ENCODE data around the gene UBE2E2.

The UBE2E2 gene

GRCh38 chr3:23359116-23359515 lies 156.0 kb downstream of the UBE2E2 start:
- Histone ChIP-seq H3K27me3 (ENCODE audit: control insufficient read depth, low read length) (no peaks in the 10 kb centered on the region), H3K4me1 (ENCODE audit: control insufficient read depth, low read length) (no peaks in the 10 kb centered on the region), H3K9me3 (ENCODE audit: control insufficient read depth, insufficient read depth, low read length) (no peaks in the 10 kb centered on the region), H4K20me1 (ENCODE audit: control insufficient read depth, insufficient read depth, low read depth, low read length) (no peaks in the 10 kb centered on the region), H3F3A (ENCODE audit: control insufficient read depth, insufficient read depth) (peaks cover 3% of the 10 kb centered on the region; the same call in 1 of the 2 replicates), H3K9me2 (replicated peaks; ENCODE audit: control insufficient read depth, low read length) (no peaks in the 10 kb centered on the region), H3K27ac (ENCODE audit: low read depth, low read length) (no peak overlapping the region), H3K36me3 (ENCODE audit: control insufficient read depth, low read length) (no peaks in the 10 kb centered on the region), H3K4me2 (ENCODE audit: low read length) (no peak overlapping the region), H3K4me3 (ENCODE audit: low read length) (no peak overlapping the region), H3K79me2 (ENCODE audit: control insufficient read depth, low read length) (no peaks in the 10 kb centered on the region)
- no peak for TF ChIP-seq EZH2phosphoT487 (IDR thresholded peaks at IDR 0.05; ENCODE audit: borderline replicate concordance, low read length)
- no peak for TF ChIP-seq CTCF (IDR thresholded peaks at IDR 0.05; ENCODE audit: low read depth, low read length, poor library complexity, severe bottlenecking)

GRCh38 chr3:23365066-23365465 lies 161.9 kb downstream of the UBE2E2 start:
- H3K27me3 ChIP-seq (ENCODE audit: control insufficient read depth, low read length): no peaks in the 10 kb centered on the region
- no peaks in the 10 kb centered on the region for H3K79me2 ChIP-seq (ENCODE audit: control insufficient read depth, low read length)
- H3K9me2 ChIP-seq (replicated peaks; ENCODE audit: control insufficient read depth, low read length): no peaks in the 10 kb centered on the region
- H3K4me1 ChIP-seq (ENCODE audit: control insufficient read depth, low read length): peaks cover 7% of the 10 kb centered on the region
- H3F3A ChIP-seq (ENCODE audit: control insufficient read depth, insufficient read depth): no peaks in the 10 kb centered on the region
- no peak overlapping the region for H3K4me2 ChIP-seq (ENCODE audit: low read length)
- no peaks in the 10 kb centered on the region for H3K9me3 ChIP-seq (ENCODE audit: control insufficient read depth, insufficient read depth, low read length)
- H3K4me3 ChIP-seq (ENCODE audit: low read length): no peak overlapping the region
- TF ChIP-seq EZH2phosphoT487 (IDR thresholded peaks at IDR 0.05; ENCODE audit: borderline replicate concordance, low read length) (no peak), CTCF (IDR thresholded peaks at IDR 0.05; ENCODE audit: low read depth, low read length, poor library complexity, severe bottlenecking) (no peak)
- H3K27ac ChIP-seq (ENCODE audit: low read depth, low read length): no peak overlapping the region
- no peaks in the 10 kb centered on the region for H4K20me1 ChIP-seq (ENCODE audit: control insufficient read depth, insufficient read depth, low read depth, low read length)
- no peaks in the 10 kb centered on the region for H3K36me3 ChIP-seq (ENCODE audit: control insufficient read depth, low read length)

- Histone ChIP-seq H3K4me1 (ENCODE audit: control insufficient read depth, low read length) (peaks cover 21% of the 10 kb centered on the region), H3K27ac (ENCODE audit: low read depth, low read length) (no peak overlapping the region), H3F3A (ENCODE audit: control insufficient read depth, insufficient read depth) (no peaks in the 10 kb centered on the region), H3K9me2 (replicated peaks; ENCODE audit: control insufficient read depth, low read length) (no peaks in the 10 kb centered on the region), H3K79me2 (ENCODE audit: control insufficient read depth, low read length) (no peaks in the 10 kb centered on the region), H3K27me3 (ENCODE audit: control insufficient read depth, low read length) (no peaks in the 10 kb centered on the region), H3K4me3 (ENCODE audit: low read length) (no peak overlapping the region), H3K36me3 (ENCODE audit: control insufficient read depth, low read length) (no peaks in the 10 kb centered on the region), H3K9me3 (ENCODE audit: control insufficient read depth, insufficient read depth, low read length) (no peaks in the 10 kb centered on the region), H4K20me1 (ENCODE audit: control insufficient read depth, insufficient read depth, low read depth, low read length) (no peaks in the 10 kb centered on the region), H3K4me2 (ENCODE audit: low read length) (no peak overlapping the region)
- TF ChIP-seq EZH2phosphoT487 (IDR thresholded peaks at IDR 0.05; ENCODE audit: borderline replicate concordance, low read length): no peak
- TF ChIP-seq CTCF (IDR thresholded peaks at IDR 0.05; ENCODE audit: low read depth, low read length, poor library complexity, severe bottlenecking): no peak
Measured at GRCh38 chr3:23368731-23369130, 165.6 kb downstream of the UBE2E2 start.
